ENCODE measurements around the gene ALDH1L1.

Gene ALDH1L1

DNA sequence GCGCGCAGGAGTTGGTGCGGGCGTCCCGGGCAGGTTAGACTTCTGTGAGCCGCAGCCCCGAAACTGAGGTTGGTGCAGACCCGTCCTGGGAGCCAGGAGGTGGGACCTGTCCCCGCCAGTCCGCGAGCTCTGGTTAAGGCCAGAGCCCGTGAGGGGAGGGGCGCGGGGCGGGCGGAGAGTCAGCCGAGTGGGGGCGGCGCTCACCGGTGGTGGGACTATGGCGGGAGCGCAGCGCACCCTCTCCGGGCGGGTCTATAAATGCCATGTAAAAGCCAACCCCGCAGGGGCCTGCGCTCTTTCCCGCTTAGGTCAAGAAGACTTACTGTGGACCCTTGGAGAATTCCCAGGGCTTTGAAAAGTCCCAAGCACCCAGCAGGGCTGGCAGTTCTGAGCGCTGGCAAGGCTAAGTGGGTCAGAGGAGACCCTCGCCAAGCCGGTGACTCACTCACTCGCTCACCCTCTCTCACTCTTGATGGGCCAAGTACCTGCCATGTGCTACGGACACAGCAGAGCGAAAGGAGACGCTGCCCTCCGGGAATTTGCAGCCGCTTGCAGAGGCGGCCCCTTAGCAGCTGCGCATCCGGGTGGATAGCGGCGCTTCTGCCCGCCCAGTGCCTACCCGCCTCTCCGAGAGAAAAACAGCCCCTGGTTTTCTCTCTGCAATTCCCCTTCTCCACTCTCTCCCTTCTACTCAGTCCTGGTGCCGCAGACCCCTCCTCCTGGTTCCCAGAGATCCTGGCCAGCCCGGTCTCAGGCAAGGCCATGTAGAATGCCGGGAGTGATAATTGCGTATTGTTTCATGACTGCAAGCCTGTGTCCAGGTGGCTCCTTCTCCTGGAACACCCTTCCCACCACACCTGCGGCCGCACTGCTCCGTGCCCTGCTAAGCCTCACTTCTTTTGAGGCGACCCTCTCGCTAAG lies at the start of gene ALDH1L1:
Gene ALDH1L1, minus strand, starts transcription at position 110 of the 921 bp plus-strand sequence. CDS start 19,607 bp downstream, outside the sequence.
- peak; percentile 86 for DNase-seq

DNA sequence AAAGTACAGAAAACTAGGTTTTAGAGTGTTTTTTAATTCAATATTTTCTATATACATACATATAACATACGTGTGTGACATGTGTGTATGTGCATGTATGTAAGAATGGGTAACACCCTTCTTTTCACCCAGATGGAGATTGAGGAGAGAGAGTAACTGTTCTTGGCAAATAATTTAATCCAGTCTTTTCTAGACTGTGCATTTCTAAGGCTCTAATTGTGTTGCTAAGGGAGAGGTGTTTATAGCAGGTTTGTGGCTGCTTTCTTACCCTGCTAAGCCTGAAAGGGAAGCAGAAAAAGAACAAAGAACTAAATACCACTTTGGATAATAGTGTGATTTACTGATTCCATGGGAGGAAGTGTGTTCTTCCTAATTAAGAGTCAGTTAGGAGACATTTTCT lies 46.0 kb upstream of the ALDH1L1 start:
- DNase-seq: no peak

DNA sequence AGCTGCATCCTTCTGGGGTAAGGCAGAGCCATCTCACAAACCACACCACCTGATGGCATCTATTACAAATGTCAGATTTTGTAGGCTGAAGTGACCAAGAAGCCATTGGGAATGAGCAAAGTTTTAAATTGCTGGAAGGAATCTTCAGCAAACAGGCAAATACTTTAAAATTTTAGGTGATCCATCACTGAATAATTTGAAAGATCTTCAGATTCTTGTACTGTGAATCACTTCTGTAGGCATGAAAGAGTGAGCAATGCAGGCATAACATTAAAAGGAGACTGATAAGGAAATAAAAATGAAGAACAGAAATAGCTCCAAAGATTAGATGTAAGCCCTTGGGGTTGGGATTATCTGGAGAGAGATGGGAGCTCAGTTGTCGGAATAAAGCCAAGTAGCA lies 36.0 kb upstream of the ALDH1L1 start:
- DNase-seq: no peak

DNA sequence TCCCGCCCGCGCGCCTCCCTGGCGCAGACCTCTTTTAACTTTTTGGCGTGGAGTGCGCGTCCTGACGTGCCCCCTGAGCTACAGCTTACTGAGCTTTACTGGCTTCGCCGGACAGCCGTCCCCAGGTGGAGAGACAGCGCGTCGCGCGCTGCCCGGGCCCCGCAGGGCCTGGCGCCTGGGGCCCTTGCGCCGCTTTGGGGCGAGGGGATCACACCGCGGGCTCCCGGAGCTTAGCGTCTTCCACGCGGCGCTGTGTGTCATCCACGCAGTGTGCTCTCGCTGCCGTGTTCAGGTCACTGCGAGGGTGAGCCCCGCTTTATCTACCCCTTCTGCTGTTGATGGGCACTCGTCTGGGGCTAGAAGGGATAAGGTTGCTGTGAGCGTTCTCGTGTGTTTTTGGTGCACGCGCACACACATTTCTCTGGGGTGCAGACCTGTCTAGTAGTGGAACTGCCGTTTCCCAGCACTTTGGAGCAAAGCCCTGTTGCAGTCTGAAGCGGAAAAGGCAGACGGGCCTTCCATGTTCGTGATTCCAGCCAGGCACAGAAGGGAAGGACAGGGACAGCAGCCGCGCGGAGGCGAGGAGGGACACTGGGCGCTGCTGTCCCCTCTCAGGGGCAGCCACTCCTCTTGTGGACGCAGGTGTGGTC lies 33.1 kb upstream of the ALDH1L1 start:
- peak; percentile 51 for DNase-seq

DNA sequence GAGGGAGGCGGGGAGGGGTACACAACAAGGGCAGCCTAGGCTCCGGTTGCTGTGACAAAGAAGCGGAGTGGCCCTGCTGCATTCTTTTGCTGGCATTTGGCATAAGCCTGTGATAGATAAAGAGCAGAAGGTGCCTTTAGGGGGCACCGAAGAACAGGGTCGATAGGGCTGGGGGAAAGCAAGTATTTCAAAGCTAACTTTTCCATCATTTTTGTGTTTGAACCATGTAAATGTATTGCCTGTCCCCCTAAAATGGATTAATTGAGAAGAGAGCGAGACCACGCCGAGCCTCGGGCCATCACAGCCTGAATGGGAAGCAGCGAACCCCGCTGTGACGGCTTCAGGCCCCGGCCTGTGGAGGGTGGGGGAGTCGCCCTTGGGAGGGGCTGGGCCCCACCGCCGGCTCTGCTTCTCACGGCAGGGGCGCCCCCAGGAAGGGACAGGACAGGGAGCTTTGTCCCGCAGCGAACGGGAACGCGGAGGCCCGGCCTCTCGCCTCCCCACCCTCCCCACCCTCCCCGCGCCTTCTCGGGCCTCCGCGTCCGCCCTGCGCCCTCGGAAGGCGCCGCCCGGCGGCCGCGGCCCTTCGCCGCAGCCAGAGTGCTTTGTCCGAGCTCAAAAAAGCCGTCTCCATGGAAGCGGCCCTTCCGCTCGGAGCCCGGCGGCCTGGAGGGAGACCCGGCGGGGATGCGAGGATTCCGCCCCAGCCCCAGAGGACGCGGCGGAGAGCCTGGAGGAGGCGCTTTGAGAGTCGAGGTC lies 32.4 kb upstream of the ALDH1L1 start:
- peak; percentile 82 for DNase-seq

DNA sequence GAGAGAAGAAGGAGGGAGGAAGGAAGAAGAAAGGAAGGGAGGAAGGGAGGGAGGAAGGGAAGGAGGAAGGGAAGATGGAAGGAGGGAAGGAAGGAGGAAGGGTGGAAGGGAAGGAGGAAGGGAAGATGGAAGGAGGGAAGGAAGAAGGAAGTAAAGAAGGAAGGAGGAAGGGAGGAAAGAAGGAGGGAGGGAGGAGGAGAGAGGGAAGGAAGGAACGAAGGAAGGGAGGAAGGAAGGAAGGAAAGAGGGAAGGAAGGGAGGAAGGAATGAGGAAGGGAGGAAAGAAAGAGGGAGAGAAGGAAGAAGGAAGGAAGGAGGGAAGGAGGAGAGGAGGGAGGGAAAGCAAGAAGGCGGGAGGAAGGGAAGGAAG lies 31.8 kb upstream of the ALDH1L1 start:
- DNase-seq: no peak

DNA sequence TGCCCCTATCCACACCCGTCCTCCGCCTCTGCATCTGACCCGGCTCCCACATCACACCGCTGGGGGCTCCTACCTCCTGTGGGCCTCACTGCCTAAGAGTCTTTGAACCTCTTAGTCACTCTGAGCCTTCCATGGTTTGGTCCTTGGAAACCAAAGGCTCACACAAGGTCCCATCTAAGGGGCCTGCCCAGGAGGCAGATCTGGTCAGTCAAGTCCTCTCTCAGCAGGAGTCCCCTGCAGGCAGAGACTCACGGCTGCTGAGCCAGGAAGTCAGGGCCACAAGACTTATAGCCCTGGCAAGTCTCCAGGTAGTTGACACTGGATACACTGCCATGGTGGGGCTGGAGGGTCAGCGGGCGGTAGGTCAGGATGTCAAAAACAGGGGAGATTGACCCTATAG lies 31.2 kb upstream of the ALDH1L1 start:
- DNase-seq: peak; percentile 8

DNA sequence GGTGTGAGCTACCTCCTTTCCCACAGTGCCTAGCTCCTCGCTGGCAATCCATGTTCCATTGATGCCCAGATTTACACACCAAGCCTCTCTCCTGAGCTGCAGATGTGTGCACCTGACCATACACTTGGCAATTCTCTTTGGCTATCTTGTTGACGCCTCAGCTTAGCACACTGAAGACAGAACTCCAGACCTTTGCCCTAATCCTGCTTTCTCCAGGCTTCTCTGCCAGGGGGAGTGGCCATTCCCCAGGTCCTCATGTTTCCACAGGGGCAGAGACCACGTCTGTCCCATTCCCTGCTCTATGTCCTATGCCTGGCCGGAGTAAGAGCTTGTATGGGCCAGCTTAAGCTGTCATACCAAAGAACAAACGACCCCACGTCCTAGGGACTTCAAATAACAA lies 30.2 kb upstream of the ALDH1L1 start:
- DNase-seq: no peak

DNA sequence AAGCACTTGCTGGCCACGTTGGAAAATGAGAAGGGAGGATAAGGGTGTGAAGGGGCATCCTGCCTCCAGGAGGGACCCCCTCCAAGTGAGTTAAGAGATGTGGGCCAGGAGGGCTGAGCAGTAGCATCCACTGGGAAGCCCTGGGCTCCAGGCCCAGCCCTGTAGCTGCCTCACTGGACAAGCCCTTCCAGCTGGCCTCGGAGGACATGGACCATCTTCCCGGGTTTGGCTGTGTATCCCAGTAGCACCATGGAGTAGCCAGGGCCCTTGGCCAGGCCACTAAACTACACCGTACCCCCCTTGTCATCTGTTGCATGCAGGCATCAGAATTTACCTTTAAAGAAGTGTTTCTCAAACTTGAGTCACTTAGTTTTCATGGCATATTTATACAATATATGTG lies 29.4 kb upstream of the ALDH1L1 start:
- no peak for DNase-seq

DNA sequence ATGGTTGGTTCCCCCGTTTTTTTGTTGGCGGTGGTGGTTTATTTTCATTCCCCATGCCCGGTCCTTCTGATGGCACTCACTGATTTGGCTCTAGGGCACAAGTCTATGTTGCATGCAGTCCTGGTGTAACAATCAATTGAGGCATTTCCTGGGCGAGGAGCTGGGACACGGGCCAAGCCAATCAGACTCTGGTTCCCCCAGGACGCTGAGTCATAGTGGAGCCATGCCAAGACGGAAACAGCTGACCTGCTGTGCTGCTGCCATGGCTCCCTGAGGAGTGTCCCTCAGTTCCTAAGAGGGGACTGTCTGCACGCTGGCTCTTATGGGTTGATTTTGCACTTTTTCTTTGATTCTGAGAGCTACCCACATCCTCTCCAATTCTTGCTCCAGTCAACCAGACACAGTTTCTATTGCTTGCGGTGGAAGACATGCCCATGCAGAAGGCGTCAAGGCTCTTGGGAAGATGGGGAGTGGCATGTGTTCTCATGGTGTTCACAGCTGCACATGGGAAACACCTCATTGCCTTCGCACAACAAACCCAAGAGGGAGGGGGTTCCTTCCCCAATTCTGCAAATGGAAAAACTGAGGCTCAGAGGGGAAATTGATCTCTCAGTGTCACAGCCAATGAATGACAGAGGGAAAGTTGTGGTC lies 28.3 kb upstream of the ALDH1L1 start:
- peak; percentile 94 for DNase-seq

DNA sequence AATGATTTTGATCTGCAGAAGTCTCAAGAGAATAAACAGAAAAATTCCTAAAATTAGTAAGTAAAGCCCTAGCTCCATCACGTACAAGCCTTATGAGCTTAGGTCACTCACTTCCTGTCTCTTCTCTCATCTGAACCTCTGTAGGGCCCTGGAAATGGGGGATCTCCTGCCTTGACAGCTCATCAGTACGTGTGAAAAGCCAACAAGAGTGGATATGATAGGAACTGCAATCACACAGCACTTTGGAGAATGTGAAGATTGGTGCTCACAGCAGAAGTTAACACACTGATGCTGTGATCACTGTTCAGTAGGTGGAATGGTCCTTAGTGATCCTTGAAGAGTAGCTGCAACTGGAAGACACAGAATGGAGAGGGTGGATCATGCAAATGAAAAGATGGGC lies 27.8 kb upstream of the ALDH1L1 start:
- no peak for DNase-seq

DNA sequence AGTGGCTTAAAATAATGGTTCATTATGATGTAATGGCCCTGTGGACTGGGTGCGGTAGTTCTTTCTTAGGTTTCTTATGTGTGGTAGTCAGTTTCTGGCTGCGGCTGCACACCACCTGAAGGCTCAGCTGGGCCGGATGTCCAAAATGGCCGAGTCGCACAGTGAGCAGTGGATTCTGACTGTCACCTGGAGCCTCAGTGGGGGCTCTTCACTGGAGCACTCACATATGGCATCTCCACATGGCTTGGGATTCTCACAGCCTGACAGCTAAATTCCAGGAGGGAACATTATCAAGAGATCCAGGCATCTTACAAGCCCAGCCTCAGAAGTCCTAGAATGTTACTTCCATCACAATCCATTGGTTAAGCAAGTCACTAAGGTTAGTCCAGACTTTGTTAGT lies 26.8 kb upstream of the ALDH1L1 start:
- no peak for DNase-seq

DNA sequence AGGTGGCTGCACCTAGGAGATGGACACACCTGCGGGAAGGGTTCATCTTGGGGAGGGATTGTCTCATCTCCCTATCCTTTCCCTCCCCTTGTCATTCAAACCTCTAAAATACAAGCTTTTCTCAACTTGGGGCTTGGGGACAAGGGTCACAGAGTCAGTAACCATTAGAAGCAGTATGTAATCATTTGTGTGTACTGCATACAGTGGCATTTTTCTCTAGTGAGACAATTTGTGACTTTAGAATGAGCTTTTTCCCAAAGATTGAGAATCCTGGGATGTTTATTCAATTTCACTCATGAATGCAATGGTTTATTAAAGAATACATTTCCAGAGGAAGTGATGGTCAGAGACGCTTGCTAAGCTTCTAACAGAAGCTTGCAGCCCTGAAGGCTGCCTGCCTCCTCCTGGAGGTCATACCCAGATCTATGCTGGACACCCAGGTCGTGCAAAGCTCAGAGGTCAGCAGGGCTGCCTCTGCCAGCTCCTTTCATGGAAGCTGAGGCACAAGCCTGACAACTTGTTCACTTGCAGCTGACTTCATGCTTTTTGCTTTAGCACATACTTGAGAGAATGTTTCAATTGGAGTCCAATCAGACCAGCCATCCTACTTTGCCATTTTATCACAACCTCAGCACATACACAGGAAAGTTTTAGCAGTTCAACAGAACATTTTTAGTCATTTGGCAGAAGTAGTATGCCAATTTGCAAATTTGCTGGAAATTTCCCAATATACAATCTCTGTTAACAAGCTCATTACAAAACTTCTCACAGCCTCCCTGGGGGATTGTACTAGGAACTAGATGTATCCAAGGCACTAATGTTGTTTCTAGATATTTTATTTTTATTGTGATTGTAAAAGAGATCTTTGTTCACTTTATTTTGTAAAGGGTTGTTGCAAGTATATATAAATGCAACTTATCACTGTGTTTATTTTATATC lies 25.6 kb upstream of the ALDH1L1 start:
- DNase-seq: no peak

DNA sequence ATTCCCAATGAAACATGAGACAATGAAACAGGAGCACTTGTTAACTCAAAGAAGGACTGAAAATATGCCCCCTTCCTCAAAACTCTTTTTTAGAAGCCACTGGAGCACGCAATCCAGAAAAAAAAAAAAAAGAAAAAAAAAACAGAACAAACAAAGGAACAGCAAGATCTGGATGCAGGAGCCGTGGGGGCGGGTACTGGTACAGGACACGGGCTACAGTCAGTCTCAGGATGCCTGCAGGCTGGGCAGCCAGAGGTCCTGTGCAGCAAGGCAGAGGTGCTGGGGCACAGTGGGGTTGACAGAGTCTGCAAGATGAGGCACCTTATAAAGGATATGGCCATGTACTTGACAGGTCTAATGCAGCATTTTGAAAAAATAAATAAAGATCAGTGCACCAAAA lies 22.3 kb upstream of the ALDH1L1 start:
- DNase-seq: no peak

DNA sequence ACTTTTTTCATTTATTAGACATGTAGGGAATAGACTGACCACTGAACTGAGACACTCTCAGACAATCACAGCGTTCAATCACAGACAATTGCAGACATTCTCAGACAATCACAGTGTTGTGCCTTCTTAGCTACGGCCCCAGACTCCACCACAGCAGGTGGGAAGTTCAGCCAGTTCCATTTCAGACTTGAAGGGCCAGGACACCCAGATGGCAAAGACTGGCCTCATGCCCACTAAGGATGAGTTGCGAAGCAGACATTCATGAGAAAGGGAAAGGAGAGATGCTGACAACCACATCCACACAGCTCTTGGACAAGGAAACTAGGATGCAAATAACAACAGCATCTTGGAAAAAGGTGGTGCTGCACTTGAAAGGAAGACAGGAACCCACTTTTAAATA lies 21.9 kb upstream of the ALDH1L1 start:
- DNase-seq: no peak

DNA sequence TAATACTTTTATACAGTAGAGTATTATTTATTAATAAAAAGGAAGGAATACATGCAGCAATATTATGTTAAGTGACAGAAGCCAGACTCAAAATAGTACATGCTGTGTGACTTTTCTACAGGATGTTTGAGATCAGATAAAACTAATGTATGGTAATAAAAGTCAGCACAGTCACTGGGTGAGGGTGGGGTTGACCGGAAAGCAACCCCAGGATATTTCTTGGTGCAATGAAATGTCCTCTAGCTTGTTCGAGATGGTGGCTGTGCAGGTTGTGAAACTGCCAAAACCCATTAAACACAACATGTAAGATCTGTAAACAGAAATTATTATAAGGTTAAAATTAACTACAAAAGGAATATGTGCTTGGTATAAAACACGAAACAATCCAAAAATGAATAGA lies 20.8 kb upstream of the ALDH1L1 start:
- no peak for DNase-seq

DNA sequence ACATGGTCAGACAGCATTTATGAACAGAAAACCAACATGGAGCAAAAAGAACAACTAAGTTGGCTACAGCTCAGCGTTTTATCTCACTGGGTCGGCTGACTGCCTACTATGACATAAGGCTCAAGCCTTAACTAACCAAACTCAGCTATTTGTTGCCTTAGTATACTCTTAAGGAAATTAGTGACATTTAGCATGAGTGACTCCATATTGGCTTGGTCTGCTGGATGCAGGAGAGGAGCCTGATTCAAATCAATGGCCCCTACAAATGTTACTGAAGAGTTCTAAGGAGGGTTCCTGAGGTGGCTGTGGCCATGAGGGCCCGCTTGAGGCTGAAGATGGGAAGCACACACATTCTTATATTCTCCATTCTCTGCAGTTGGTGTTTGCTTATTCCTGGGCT lies 20.1 kb upstream of the ALDH1L1 start:
- DNase-seq: no peak

DNA sequence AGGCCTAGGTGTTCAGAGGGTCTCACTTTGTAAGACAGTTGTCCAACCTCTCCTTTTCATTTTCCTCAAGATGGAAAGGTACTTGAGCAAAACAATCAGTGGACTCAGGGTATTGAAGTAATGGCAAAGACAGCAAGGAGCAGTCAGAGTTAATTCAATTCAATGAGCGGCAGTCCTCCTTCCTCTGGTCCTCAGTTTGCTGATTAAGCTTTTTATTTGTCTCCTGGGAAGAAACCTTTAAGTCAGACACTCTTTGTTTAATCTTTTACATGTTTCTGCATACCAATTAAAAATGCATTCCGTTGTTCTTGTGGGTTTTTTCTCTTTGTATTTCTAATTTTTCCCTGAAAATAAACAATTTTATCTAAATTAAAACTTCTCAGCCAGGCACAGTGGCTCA lies 18.9 kb upstream of the ALDH1L1 start:
- no peak for DNase-seq

DNA sequence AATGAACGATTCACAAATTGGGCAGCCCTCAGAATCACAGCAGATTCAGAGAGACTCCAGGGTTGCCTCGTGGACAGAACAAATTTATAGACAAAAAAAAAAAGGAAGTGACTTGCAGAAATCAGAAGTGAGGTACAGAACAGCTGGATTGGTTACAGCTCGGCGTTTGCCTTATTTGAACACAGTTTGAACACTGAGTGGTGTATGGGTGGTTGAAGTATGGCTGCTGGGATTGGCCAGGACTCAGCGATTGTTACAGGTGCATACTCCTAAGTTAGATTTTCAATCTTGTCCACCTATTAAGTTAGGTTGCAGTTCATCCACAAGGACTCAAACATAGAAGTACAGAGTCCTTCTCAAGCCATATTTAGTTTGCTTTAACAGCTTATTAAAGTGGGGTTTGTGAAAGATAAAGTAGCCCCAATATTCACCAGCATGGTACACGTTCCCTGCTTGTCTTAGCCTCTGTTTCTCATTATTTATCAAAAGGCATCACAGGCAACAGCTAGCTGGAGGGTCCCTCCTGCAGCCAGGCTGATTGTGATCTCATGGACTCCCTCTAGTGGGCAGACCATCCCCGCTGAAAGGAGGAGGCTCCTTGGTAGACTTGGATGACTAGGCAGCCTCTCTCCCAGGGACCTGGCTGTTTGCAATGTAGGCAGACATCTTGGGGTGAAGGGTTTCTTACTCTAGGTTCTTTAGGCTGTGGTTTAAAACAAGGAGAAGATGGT lies 17.6 kb upstream of the ALDH1L1 start:
- DNase-seq: peak; percentile 85

DNA sequence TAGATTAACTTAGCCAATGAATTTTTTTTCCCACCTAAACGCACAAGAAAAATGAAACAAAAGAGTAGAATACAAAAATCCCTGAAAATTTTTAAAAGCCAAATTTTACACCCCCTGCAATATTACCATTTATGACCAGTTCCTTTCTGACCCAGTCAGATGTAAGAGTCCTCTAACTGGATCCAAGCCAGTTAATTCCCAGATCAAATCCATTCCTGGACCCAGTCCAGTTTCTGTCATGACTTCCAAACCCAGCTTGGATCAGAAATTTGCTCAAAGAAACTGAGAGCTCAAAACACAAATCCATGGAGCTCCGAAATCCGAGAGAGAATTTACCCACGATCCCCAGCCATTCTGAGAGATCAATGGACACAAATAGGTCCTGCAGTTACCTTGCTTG lies 17.0 kb upstream of the ALDH1L1 start:
- DNase-seq: peak; percentile 19

DNA sequence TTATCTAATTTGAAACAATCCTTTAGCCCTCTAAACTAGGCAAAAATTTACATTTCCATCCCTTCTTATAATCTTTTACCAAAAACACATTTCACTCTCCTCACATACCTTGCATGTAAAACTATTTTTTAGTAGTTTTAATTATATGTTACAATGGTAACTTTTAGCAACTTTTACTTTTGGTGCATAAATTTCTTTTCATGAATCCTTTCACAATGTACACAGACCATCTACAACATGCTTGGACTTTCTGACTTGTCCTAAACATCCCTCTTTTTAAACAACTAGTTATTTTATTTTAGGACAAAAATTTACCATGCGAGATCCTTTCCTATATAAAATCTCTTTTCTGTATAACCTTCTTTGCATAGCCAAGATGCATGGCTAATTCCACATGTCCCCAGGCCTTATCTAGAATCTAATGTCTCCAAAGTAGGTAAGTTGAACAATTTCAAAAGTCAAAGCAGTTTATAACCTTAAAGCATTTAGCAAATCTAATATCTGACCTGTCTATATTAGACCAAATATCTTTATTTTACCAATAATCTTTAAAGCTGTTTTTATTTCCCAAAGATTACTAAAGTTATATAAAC lies 14.4 kb upstream of the ALDH1L1 start:
- DNase-seq: peak; percentile 51
